Colonic mucosa (tissue), 4 donors: ENCODE data around the gene GLYATL3. TPM values are rescaled to one million over a fixed set of nuclear protein-coding genes. Genes with fewer than 3 reads are reported as not detected.

ENCODE experiments used
- DNase-seq: peaks from one replicate; pipeline ENCODE4 v3.0.0-alpha.2; 2020
- H3K27ac ChIP-seq: fragments of 200-600 bp; one replicate; pipeline ENCODE4 v1.8.0; 2021
- H3K27me3 ChIP-seq: fragments of 200-600 bp; one replicate; pipeline ENCODE4 v1.8.0; 2021
- H3K36me3 ChIP-seq: fragments of 200-600 bp; one replicate; pipeline ENCODE4 v1.8.0; 2021
- H3K4me1 ChIP-seq: fragments of 200-600 bp; one replicate; pipeline ENCODE4 v1.8.0; 2021; ENCODE audit warnings: mild to moderate bottlenecking
- H3K4me3 ChIP-seq: fragments of 200-600 bp; one replicate; pipeline ENCODE4 v1.8.0; 2021
- H3K9ac ChIP-seq, 2 donors: one replicate each; pipeline ENCODE4 v1.7.0; 2013; ENCODE audit warnings: control low read depth in 2 of 2, low read depth in 2 of 2, low read length in 2 of 2
- H3K9me3 ChIP-seq: fragments of 200-600 bp; one replicate; pipeline ENCODE4 v1.8.0; 2021
- CTCF ChIP-seq: fragments of 200-600 bp; IDR thresholded peaks from one replicate; pipeline ENCODE4 v1.8.0; 2022; ENCODE audit warnings: antibody characterized with exemption, mild to moderate bottlenecking
- intact Hi-C: fragments of 100-400 bp; cut with DNase I; formaldehyde crosslinking; loops from one replicate; pipeline ENCODE4 v1.14.1; 2022
- total RNA-seq, 2 donors: library from RNA; stranded (reverse); fragmentation: NEBNext Ultra II Directional in 1 of 2; extraction: Animal tissue kit (Norgen Biotek cat#: 25700) in 1 of 2; gene quantifications; one replicate each; pipeline ENCODE4 v1.2.1, GENCODE V29; 2021
- donor health status: healthy.
- donor health status: DM: no; HTN: no; CAD: no.
- donor health status: DM: no; HTN: no; CAD: no.

Gene GLYATL3
- total RNA-seq, 2 donors from 2014 or later = 0.25 TPM; not detected in 1

DNA sequence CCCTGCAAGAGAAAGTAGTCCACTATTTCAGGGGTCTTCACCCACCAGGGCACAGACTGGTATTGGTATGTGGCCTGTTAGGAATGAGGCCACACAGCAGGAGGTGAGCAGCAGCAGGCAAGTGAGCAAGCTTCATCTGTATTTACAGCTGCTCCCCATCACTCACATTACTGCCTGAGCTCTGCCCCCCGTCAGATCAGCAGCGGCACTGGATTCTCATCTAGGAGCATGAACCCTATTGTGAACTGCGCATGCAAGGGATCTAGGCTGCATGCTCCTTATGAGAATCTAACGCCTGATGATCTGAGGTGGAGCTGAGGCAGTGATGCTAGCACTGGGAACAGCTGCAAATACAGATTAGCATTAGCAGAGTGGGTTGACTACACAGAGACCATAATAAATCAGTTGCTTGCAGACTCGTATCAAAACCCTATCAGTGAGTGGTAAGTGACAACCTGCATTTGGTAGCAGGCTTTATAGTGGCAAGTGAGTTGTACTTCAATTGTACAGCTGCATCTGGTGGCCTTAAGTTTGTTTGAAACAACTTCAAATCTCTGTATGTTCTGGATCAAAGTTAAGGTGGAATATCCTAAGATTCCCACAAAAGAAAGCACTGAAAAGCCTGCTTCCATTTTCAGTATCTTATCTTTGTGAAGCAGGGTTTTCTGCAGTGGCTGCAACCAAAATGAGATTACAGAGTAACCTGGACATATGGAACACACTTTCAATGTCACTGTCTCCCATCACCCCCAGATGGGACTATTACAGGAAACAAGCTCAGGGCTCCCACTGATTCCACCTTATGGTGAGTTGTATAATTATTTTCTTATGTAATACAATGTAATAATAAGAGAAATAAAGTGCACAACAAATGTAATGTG is 63.5 kb downstream of the GLYATL3 start:
- H3K36me3 ChIP-seq = no peaks in the 10 kb centered on the region
- no peaks in the 10 kb centered on the region for H3K4me1 ChIP-seq
- no peaks in the 10 kb centered on the region for H3K27me3 ChIP-seq
- H3K27ac ChIP-seq = no peak overlapping the region
- no peak overlapping the region for H3K9ac ChIP-seq
- no peak for TF ChIP-seq CTCF
- no peak for DNase-seq
- H3K9me3 ChIP-seq = no peaks in the 10 kb centered on the region
- H3K4me3 ChIP-seq = no peak overlapping the region
- intact Hi-C loops = no loop called here

DNA sequence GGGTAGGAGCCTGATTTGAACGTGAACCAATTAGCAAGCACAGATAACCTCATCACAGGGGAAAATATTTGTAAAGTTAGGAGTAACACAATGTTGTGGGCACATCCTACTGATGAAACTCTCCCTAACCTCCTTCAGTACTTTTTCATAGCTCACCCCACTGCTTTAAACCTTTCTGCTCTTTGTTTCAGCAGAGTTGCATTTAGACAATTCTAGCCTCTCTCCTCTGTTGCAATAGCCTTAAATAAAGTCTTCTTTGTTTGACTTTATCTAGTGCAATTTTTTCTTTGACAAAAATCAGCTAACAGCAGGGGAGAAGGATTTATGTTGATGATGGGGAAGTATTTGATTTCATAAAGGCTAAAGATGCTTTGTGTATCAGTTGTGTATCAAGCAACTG is 64.8 kb downstream of the GLYATL3 start:
- no peaks in the 10 kb centered on the region for H3K36me3 ChIP-seq
- DNase-seq = no peak
- no peak overlapping the region for H3K27ac ChIP-seq
- no peak for TF ChIP-seq CTCF
- no peaks in the 10 kb centered on the region for H3K9me3 ChIP-seq
- H3K4me3 ChIP-seq = no peak overlapping the region
- no peaks in the 10 kb centered on the region for H3K27me3 ChIP-seq
- H3K9ac ChIP-seq = no peak overlapping the region
- intact Hi-C loops = no loop called here
- H3K4me1 ChIP-seq = no peaks in the 10 kb centered on the region

GRCh38 chr6:49565261-49565660 is 65.5 kb downstream of the GLYATL3 start:
- Histone ChIP-seq H3K4me3 (no peak overlapping the region), H3K4me1 (no peaks in the 10 kb centered on the region), H3K27me3 (no peaks in the 10 kb centered on the region), H3K9me3 (no peaks in the 10 kb centered on the region), H3K9ac (no peak overlapping the region), H3K27ac (no peak overlapping the region), H3K36me3 (no peaks in the 10 kb centered on the region)
- intact Hi-C loops = no loop called here
- no peak for TF ChIP-seq CTCF
- no peak for DNase-seq

GRCh38 chr6:49565855-49566254 is 66.1 kb downstream of the GLYATL3 start:
- Histone ChIP-seq H3K36me3 (no peaks in the 10 kb centered on the region), H3K9ac (no peak overlapping the region), H3K4me3 (no peak overlapping the region), H3K27me3 (no peaks in the 10 kb centered on the region), H3K4me1 (no peaks in the 10 kb centered on the region), H3K9me3 (no peaks in the 10 kb centered on the region), H3K27ac (no peak overlapping the region)
- no peak for DNase-seq
- intact Hi-C loops = no loop called here
- no peak for TF ChIP-seq CTCF

DNA sequence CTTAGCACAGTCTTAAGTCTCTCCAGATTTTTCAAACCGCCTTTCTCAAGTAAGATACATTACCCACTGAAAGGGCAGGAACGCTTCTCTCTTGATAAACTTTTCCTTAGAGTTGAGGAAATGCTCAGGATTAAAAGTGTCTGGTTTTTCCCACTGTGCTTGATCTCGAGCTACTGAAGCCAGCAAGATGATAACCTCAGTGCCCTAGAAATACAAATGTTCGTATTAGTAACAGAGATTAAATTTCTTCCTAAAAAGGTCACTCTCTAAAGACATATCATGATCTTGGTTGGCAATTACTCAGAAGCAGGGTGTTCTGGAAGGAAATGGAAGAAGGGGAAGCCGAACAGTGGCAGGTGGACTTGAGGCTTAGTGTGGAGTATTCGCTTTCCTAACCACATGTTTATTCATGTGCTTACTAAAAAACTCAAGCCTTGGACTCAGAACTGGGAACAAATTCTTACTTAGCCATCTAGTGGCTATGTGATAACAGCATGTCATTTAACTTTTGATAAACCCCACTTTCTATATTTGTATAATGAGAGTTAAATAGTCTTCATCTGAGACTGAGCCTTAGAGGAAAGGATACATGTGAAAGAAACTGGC is 70.9 kb downstream of the GLYATL3 start:
- Histone ChIP-seq H3K27ac (no peak overlapping the region), H3K27me3 (no peaks in the 10 kb centered on the region), H3K4me1 (no peaks in the 10 kb centered on the region), H3K36me3 (no peaks in the 10 kb centered on the region), H3K4me3 (no peak overlapping the region), H3K9ac (no peak overlapping the region), H3K9me3 (no peaks in the 10 kb centered on the region)
- intact Hi-C loops = no loop called here
- TF ChIP-seq CTCF = no peak
- DNase-seq = no peak
